ENCODE data around the gene NIPSNAP3A. TPM values are rescaled to one million over a fixed set of nuclear protein-coding genes. Genes with fewer than 3 reads are reported as not detected.

NIPSNAP3A gene
- polyA plus RNA-seq, 3 donors = 26.9 to 103 (median 97.8) TPM

DNA sequence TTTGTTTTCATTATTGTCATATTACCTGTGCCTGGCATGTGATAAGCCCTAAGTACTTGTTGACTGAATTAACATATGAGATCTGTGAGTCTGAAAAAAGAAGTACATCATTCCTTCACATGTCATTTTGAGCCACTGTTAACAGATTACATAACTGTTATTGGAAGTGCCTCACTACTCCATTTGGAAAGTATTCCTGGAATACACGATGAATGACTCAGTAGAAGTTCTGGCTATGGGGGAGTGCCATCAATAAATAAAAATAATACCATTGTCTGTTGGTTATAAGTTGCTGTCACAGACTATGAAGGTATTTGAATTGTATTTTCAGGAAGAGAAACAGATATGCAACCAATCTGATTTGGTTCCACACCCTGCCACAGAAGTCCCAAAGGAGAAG is 29.3 kb downstream of the NIPSNAP3A start:
- Mint-ChIP-seq H3K4me1 (peaks cover 23% of the 10 kb centered on the region), H3K9me3 (no peaks in the 10 kb centered on the region), H3K27me3 (ENCODE audit: low read depth in 3 of 3) (no peaks in the 10 kb centered on the region), H3K36me3 (peaks cover 3 to 4% of the 10 kb centered on the region in 2 donors), H3K4me3 (no peak overlapping the region), H3K27ac (peak overlapping the region in 1 of 7 donors; percentile 20)
- no peak overlapping the region for H3K27ac ChIP-seq (ENCODE audit: low read depth in 1 of 2, low read length in 2 of 2)
- H3K9me3 ChIP-seq (replicated peaks in 1 of 2; ENCODE audit: control insufficient read depth in 1 of 2, insufficient read depth in 1 of 2, low read length in 2 of 2) = no peaks in the 10 kb centered on the region
- DNase-seq = no peak
- no peak overlapping the region for H3K9ac ChIP-seq (ENCODE audit: insufficient read depth, low read length, poor library complexity, severe bottlenecking)
- no peaks in the 10 kb centered on the region for H4K20me1 ChIP-seq (ENCODE audit: insufficient read depth, low read length)
- no peaks in the 10 kb centered on the region for H3K36me3 ChIP-seq (replicated peaks in 1 of 2; ENCODE audit: control insufficient read depth in 1 of 2, insufficient read depth in 2 of 2, low read length in 2 of 2)
- WGBS (ENCODE audit: insufficient coverage) = no CpG with 5 or more reads among the region's 1 CpG
- no peak overlapping the region for H2AFZ ChIP-seq (ENCODE audit: insufficient read depth, low read depth, low read length, poor library complexity, severe bottlenecking)
- no peaks in the 10 kb centered on the region for H3K79me2 ChIP-seq (ENCODE audit: insufficient read depth, low read length)
- no peak overlapping the region for H3K4me3 ChIP-seq (replicated peaks in 1 of 3; ENCODE audit: low read depth in 2 of 3, low read length in 3 of 3)
- H3K4me2 ChIP-seq (replicated peaks; ENCODE audit: extremely low read depth, low read length, poor library complexity, severe bottlenecking) = no peak overlapping the region
- peaks cover 45 to 62% of the 10 kb centered on the region in 2 donors for H3K4me1 ChIP-seq (ENCODE audit: control insufficient read depth in 1 of 2, insufficient read depth in 2 of 2, low read length in 2 of 2)
- no peaks in the 10 kb centered on the region for H3K27me3 ChIP-seq (ENCODE audit: control insufficient read depth in 2 of 2, insufficient read depth in 2 of 2, low read length in 2 of 2)
- intact Hi-C loops (cut with micrococcal nuclease) = loop anchor here in 1 of 2 donors (5.0 kb wide), 1 partner anchor 86 kb away; no protein-coding TSS in a partner anchor
- TF ChIP-seq, protein P1, sequence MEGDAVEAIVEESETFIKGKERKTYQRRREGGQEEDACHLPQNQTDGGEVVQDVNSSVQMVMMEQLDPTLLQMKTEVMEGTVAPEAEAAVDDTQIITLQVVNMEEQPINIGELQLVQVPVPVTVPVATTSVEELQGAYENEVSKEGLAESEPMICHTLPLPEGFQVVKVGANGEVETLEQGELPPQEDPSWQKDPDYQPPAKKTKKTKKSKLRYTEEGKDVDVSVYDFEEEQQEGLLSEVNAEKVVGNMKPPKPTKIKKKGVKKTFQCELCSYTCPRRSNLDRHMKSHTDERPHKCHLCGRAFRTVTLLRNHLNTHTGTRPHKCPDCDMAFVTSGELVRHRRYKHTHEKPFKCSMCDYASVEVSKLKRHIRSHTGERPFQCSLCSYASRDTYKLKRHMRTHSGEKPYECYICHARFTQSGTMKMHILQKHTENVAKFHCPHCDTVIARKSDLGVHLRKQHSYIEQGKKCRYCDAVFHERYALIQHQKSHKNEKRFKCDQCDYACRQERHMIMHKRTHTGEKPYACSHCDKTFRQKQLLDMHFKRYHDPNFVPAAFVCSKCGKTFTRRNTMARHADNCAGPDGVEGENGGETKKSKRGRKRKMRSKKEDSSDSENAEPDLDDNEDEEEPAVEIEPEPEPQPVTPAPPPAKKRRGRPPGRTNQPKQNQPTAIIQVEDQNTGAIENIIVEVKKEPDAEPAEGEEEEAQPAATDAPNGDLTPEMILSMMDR (IDR thresholded peaks at IDR 0.05) = no peak

DNA sequence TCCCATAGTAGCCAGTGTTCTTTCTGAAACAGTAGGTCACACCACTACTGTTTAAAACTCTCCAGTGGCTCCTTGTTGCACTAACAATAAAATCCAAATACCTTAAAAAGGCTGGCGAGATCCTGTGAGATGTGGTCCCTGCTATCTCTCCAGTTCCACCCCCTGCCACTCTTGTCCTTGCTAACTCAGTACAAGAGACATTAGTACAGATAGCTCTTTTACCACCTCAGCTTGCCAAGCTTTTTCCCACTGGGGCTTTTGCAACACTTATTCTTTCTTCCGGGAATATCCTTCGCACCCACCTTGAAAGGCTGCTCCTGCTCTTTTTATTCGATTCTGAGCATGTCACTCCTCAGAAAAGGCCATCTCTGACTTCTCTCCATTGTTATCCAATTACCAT is 31.3 kb downstream of the NIPSNAP3A start:
- TF ChIP-seq, protein P1 (IDR thresholded peaks at IDR 0.05) = no peak
- no peak for DNase-seq
- no peaks in the 10 kb centered on the region for H3K27me3 Mint-ChIP-seq (ENCODE audit: low read depth in 3 of 3)
- H2AFZ ChIP-seq (ENCODE audit: insufficient read depth, low read depth, low read length, poor library complexity, severe bottlenecking) = no peak overlapping the region
- no peak overlapping the region for H3K27ac ChIP-seq (ENCODE audit: low read depth in 1 of 2, low read length in 2 of 2)
- H3K36me3 ChIP-seq (replicated peaks in 1 of 2; ENCODE audit: control insufficient read depth in 1 of 2, insufficient read depth in 2 of 2, low read length in 2 of 2) = peaks cover 9 to 12% of the 10 kb centered on the region in 2 donors
- H3K4me3 Mint-ChIP-seq = no peak overlapping the region
- no peaks in the 10 kb centered on the region for H3K27me3 ChIP-seq (ENCODE audit: control insufficient read depth in 2 of 2, insufficient read depth in 2 of 2, low read length in 2 of 2)
- H3K4me3 ChIP-seq (replicated peaks in 1 of 3; ENCODE audit: low read depth in 2 of 3, low read length in 3 of 3) = no peak overlapping the region
- intact Hi-C loops (cut with micrococcal nuclease) = loop anchor here in 1 of 2 donors (5.0 kb wide), 1 partner anchor 83 kb away; no protein-coding TSS in a partner anchor
- no peak overlapping the region for H3K27ac Mint-ChIP-seq
- no peak overlapping the region for H3K4me2 ChIP-seq (replicated peaks; ENCODE audit: extremely low read depth, low read length, poor library complexity, severe bottlenecking)
- 100% methylated on average over 4 of the region's 4 CpGs for WGBS (ENCODE audit: insufficient coverage)
- H3K4me1 ChIP-seq (ENCODE audit: control insufficient read depth in 1 of 2, insufficient read depth in 2 of 2, low read length in 2 of 2) = peaks cover 43 to 53% of the 10 kb centered on the region in 2 donors
- H3K9me3 Mint-ChIP-seq = no peaks in the 10 kb centered on the region
- H3K9me3 ChIP-seq (replicated peaks in 1 of 2; ENCODE audit: control insufficient read depth in 1 of 2, insufficient read depth in 1 of 2, low read length in 2 of 2) = no peaks in the 10 kb centered on the region
- no peaks in the 10 kb centered on the region for H4K20me1 ChIP-seq (ENCODE audit: insufficient read depth, low read length)
- no peaks in the 10 kb centered on the region for H3K79me2 ChIP-seq (ENCODE audit: insufficient read depth, low read length)
- no peak overlapping the region for H3K9ac ChIP-seq (ENCODE audit: insufficient read depth, low read length, poor library complexity, severe bottlenecking)
- H3K4me1 Mint-ChIP-seq = peaks cover 18% of the 10 kb centered on the region
- peaks cover 8 to 15% of the 10 kb centered on the region in 2 donors for H3K36me3 Mint-ChIP-seq

Data from CD14-positive monocyte (primary cell).